ES-I3 (cell line): ENCODE measurements around the gene COG5.

Source experiments
- H3K36me3 ChIP-seq: 2 replicates; pipeline ENCODE4 v1.6.1; 2013; ENCODE audit warnings: mild to moderate bottlenecking, low read length, control low read depth, moderate library complexity; ENCODE audit not compliant: insufficient read depth
- H3K4me1 ChIP-seq: 2 replicates; pipeline ENCODE4 v1.6.1; 2013; ENCODE audit warnings: mild to moderate bottlenecking, control low read depth, low read length; ENCODE audit not compliant: insufficient read depth
- H3K9ac ChIP-seq: 2 replicates; pipeline ENCODE4 v1.6.1; 2013; ENCODE audit warnings: low read depth, mild to moderate bottlenecking, low read length, moderate library complexity
- H3K9me3 ChIP-seq: 2 replicates; pipeline ENCODE4 v1.6.1; 2013; ENCODE audit warnings: mild to moderate bottlenecking, low read length, moderate library complexity; ENCODE audit not compliant: control insufficient read depth, insufficient read depth

COG5 gene

GRCh38 chr7:107471292-107472070, 92.2 kb downstream of the COG5 start:
- Histone ChIP-seq H3K36me3 (no peaks in the 10 kb centered on the region), H3K9me3 (no peaks in the 10 kb centered on the region), H3K4me1 (no peaks in the 10 kb centered on the region; the same call in 1 of the 2 replicates), H3K9ac (no peak overlapping the region)

- Histone ChIP-seq H3K36me3 (no peaks in the 10 kb centered on the region), H3K9me3 (no peaks in the 10 kb centered on the region), H3K4me1 (no peaks in the 10 kb centered on the region; the same call in 1 of the 2 replicates), H3K9ac (no peak within 1 kb of the TSS)
These were observed 93.8 kb downstream of the COG5 start, which contains the start of gene GPR22 for GRCh38 chr7:107469929-107470328. GPR22 (plus strand) TSS chr7:107470057; CDS start chr7:107474061, 4,004 bp downstream.

- Histone ChIP-seq H3K36me3 (no peaks in the 10 kb centered on the region), H3K9ac (no peak overlapping the region), H3K9me3 (no peaks in the 10 kb centered on the region), H3K4me1 (peaks cover 9% of the 10 kb centered on the region)
These were observed 94.9 kb downstream of the COG5 start for GRCh38 chr7:107468824-107469223.

DNA sequence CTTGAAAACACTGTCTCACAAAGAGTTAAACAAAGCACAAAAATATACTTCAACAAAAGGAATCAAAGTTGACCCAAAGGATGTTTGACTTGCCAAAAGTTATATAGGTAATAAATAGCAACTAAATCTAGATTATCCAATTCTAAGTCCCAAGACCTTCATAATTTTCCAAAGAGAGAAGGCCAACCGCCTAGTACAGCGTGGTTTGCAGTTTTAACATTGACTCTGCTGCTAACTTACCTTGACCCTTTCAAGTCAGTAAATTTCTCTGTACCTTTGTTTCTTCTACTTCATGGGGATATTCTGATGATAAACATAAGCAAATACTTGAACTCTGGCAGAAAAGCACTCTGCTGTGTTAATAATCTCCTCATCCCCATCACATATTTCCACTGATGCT, 95.7 kb downstream of the COG5 start:
- Histone ChIP-seq H3K36me3 (no peaks in the 10 kb centered on the region), H3K9ac (no peak overlapping the region), H3K9me3 (no peaks in the 10 kb centered on the region), H3K4me1 (peaks cover 15% of the 10 kb centered on the region)

DNA sequence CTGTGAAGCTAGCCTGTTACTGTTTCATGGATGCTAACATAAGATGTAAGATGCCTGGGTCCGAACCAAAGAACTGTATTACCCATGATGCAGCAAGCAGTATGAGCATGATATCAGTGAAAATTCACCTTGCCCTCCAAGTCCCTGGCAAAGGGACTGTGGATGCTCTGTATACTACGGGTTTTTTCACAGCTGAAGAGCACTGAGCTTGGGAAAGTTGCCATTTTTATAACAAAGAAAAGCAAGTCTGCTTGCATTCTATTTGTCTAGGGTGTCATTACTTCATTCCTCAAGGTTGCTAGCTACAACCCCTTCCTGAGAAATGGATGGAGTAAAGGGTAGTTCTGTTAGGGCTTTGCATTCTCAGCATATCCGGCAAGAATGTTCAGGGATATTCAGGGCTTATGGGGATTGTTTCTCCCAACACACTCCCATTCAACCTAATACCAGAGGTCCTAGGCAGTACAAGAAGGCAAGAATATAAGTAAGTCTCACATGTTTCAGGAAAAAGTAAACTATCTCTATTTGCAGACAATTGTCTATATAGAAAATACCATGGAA, 99.0 kb downstream of the COG5 start:
- Histone ChIP-seq H3K36me3 (no peaks in the 10 kb centered on the region), H3K4me1 (peaks cover 15% of the 10 kb centered on the region), H3K9me3 (no peaks in the 10 kb centered on the region), H3K9ac (no peak overlapping the region)

DNA sequence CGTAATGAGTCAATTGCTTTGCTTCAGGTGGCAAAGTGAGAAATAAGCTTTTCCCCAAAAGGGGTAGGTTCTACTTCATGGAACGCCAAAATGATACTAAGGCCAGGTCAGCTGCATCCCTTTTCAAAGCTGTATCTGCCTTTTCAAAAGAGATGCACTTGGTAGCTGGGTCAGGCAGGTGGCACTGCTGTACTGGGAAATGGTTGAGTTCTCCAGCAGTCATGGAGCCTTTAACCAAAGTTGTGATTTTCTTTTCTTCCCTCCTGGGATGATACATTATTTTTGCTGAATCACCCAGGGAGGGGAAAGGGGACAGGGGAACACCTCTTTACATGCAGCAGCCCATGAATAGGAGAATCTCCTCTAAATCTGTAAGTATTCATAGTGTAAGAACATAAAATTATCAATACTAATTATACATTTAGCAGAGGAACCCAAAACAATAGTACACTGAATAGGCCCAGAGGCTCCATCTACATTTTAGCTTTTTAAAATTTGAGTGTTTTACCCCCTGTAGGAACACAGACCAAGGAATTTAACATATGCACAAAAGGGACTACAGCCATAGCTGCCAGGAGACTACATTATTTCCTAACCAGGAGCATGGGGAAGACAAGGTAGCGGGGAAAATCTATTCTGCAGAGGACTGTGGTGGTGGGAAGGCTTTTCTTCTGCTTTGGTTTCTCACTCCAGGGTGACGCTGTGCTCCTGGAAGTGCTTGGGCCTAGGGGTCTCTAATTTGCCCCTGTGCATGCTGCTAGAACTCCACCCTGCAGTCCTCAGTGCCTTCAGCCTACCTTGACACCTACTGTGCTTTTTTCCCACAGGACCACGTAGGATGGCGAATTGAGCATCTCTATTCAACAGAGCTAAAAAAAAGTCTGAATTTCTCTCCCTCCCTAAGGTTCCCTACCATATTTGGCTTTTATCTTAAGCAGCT, 100.3 kb downstream of the COG5 start:
- Histone ChIP-seq H3K9ac (no peak overlapping the region), H3K36me3 (no peaks in the 10 kb centered on the region), H3K9me3 (no peaks in the 10 kb centered on the region), H3K4me1 (peaks cover 15% of the 10 kb centered on the region)

DNA sequence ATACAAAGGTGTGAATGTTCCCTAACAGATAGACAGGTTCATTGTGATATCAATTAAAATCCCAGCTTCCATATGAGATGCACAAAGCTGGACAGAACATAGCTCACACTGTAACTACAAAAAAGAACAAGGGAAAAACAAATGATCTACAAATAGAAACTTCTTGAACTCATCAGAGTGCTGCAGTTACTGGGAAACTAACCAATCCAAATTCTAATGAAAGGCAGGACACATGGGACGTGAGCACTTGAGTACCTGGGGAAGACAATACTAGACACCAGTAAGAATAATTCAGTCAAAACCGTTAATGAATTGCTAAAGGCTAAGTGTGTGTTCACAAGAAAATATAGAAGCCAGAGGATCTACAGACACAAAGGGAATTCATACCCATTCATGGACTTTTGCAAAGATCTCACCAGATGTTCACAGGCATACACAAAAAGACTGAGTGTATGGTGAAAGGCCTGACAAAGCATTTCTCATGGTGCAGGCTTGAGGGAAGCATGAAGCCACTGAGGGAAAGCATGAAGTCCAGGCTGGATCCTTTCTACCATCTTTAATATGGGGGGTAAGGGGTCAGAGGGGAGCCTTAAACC, 101.7 kb downstream of the COG5 start:
- Histone ChIP-seq H3K9me3 (no peaks in the 10 kb centered on the region), H3K9ac (no peak overlapping the region), H3K4me1 (peaks cover 15% of the 10 kb centered on the region), H3K36me3 (no peaks in the 10 kb centered on the region)

GRCh38 chr7:107453388-107453787, 110.3 kb downstream of the COG5 start:
- H3K4me1 ChIP-seq, result no peaks in the 10 kb centered on the region
- no peaks in the 10 kb centered on the region for H3K9me3 ChIP-seq
- no peak overlapping the region for H3K9ac ChIP-seq
- H3K36me3 ChIP-seq, result no peaks in the 10 kb centered on the region

DNA sequence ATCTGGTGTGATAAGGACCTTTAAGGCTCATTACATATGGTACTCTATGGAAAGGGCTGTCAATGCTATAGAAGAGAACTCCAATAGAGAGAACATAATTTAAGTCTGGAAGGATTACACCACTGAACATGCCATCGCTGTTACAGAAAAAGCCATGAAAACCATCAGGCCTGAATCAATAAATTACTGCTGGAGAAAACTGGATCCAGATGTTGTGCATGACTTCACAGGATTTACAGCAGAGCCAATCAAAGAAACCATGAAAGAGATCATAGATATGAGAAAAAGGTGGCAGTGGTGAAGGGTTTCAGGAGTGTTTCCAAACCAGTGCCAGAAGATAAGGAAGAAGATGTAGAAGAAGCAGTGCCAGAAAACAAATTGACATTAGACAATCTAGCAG, 112.8 kb downstream of the COG5 start:
- Histone ChIP-seq H3K36me3 (no peaks in the 10 kb centered on the region), H3K4me1 (no peaks in the 10 kb centered on the region), H3K9ac (no peak overlapping the region), H3K9me3 (no peaks in the 10 kb centered on the region)

DNA sequence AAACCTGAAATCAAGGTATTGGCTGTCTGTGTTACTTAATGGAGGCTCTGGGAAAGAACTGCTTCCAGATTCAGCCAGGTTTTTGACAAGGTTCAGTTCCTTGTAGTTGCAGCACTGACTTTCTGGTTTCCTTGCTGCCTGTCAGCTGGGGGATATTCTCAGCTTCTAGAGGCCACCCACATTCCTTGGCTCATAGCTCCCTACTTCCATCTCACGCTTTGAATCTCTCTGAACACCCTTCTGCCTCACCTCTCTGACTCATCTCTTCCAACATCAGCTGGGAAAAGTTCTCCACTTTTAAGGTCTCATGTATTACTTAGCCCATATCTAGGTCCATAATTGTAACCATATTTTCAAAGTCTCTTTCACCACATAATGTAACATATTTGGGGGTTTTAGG, 116.7 kb downstream of the COG5 start:
- no peaks in the 10 kb centered on the region for H3K9me3 ChIP-seq
- no peaks in the 10 kb centered on the region for H3K36me3 ChIP-seq
- no peak overlapping the region for H3K9ac ChIP-seq
- no peaks in the 10 kb centered on the region for H3K4me1 ChIP-seq

GRCh38 chr7:107446531-107446930, 117.2 kb downstream of the COG5 start:
- Histone ChIP-seq H3K4me1 (no peaks in the 10 kb centered on the region), H3K9me3 (no peaks in the 10 kb centered on the region), H3K36me3 (no peaks in the 10 kb centered on the region), H3K9ac (no peak overlapping the region)

DNA sequence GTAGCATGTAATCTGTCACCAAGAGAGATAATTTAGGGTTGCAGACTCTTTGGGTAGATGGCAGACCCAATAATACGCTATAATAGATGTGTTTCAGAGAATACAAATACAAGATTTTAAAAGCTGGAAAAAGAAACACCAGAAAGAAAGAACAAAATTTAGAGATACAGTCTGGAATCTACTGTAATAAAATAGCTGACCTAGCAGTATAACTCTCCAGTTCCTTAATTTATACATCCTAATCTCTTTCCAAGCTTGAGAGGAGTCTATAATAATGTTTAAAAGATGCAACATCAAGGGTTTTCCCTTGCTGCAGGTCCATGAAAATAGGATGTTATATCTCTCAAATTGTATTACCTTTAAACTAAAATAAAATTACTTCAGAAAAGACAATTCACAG, 121.0 kb downstream of the COG5 start:
- Histone ChIP-seq H3K4me1 (no peaks in the 10 kb centered on the region), H3K9me3 (no peaks in the 10 kb centered on the region), H3K9ac (no peak overlapping the region), H3K36me3 (no peaks in the 10 kb centered on the region)

DNA sequence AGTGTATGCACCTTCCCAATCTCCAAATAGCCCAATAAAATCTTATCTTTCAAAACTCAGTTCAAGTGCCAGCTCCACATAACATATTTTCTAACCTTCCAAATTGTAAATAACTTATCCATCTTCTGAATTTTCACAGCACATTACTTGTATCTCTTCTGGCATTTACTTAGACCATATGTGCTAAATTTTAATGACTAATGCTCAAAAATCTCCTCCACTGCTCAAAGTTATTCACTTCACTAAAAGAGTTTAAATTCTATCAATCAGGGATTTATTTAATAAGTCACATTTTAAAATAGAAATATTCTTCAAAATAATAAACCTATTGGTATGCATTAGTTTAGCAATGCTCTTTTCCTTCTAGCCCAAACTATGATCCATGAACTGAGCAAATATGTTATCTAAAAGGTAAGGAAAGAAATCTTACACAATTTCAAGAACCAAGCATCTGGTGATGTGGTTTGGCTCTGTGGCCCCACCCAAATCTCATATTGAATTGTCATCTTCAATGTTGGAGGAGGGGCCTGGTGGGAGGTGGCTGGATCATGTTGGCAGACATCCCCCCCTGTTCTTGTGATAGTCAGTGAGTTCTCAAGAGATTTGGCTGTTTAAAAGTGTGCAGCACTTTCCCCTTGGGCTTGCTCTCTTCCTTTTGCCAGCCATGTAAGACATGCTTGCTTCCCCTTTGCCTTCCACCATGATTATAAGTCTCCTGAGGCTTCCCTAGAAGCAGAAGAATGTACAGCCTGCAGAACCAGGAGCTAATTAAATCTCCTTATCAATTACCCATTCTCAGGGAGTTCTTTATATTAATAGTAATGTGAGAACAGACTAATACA, 121.9 kb downstream of the COG5 start:
- H3K4me1 ChIP-seq, result no peaks in the 10 kb centered on the region
- no peaks in the 10 kb centered on the region for H3K36me3 ChIP-seq
- H3K9me3 ChIP-seq, result no peaks in the 10 kb centered on the region
- no peak overlapping the region for H3K9ac ChIP-seq
